Liver (tissue), 3 donors: ENCODE data around the gene ITPK1.

Experiments
- EGR1 ChIP-seq, 2 donors: IDR thresholded peaks; 2 replicates each; pipeline ENCODE4 v1.6.1; 2016 to 2018; ENCODE audit warnings: antibody characterized with exemption in 2 of 2, low read depth in 2 of 2
- FOXA1 ChIP-seq: IDR thresholded peaks from 2 replicates; pipeline ENCODE4 v1.6.1; 2016; ENCODE audit warnings: antibody characterized with exemption
- FOXA2 ChIP-seq: IDR thresholded peaks from 2 replicates; pipeline ENCODE4 v1.6.1; 2016; ENCODE audit warnings: antibody characterized with exemption
- JUND ChIP-seq, 2 donors: IDR thresholded peaks; 2 replicates each; pipeline ENCODE4 v1.6.1; 2016; ENCODE audit warnings: antibody characterized with exemption in 2 of 2
- RAD21 ChIP-seq, 2 donors: IDR thresholded peaks; 2 replicates each; pipeline ENCODE4 v1.6.1; 2016; ENCODE audit warnings: antibody characterized with exemption in 2 of 2, mild to moderate bottlenecking in 2 of 2
- REST ChIP-seq: IDR thresholded peaks from 2 replicates; pipeline ENCODE4 v1.6.1; 2016; ENCODE audit warnings: antibody characterized with exemption, mild to moderate bottlenecking
- TAF1 ChIP-seq: conservative IDR thresholded peaks from 2 replicates; pipeline ENCODE4 v1.6.1; 2016; ENCODE audit warnings: antibody characterized with exemption, mild to moderate bottlenecking
- YY1 ChIP-seq: IDR thresholded peaks from 2 replicates; pipeline ENCODE4 v1.6.1; 2016; ENCODE audit warnings: antibody characterized with exemption, mild to moderate bottlenecking
- TF ChIP-seq, protein P1 (sequence below): fragments of 150-350 bp; IDR thresholded peaks from 2 replicates; pipeline ENCODE4 v1.5.1; 2017; ENCODE audit warnings: improper control_type of control experiment, low read depth, low read length; ENCODE audit not compliant: missing input control
- TF ChIP-seq, protein P2 (sequence below): IDR thresholded peaks from 2 replicates; pipeline ENCODE4 v1.6.1; 2016; ENCODE audit warnings: antibody characterized with exemption
- donor health status: healthy.
- donor health status: healthy.

DNA sequence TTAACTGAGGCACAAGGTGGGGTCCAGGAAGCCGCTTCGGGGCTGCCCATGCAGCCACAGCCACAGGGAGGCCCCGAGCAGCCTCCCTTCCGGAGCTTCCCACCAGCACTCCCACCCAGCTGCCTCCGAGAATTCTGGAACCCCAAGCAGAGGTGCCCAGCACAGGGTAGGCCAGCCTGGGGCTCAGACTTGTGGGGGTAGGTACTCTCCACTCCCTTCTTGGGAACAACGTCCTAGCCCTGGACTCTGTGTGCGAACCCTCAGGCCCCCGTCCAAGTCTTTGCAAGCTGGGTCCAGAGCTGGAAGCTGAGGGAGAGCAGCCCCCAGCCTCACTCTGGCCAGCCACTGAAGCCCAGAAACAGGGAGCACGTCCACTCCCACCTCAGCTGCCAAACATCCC, 16.1 kb downstream of the ITPK1 start:
- TF ChIP-seq FOXA2 (no peak), REST (no peak), TAF1 (no peak), JUND (IDR thresholded peaks at IDR 0.05) (no peak), FOXA1 (no peak), RAD21 (IDR thresholded peaks at IDR 0.05) (no peak), EGR1 (IDR thresholded peaks at IDR 0.05; ENCODE audit: low read depth in 2 of 2) (no peak), YY1 (no peak)
- TF ChIP-seq, protein P1, sequence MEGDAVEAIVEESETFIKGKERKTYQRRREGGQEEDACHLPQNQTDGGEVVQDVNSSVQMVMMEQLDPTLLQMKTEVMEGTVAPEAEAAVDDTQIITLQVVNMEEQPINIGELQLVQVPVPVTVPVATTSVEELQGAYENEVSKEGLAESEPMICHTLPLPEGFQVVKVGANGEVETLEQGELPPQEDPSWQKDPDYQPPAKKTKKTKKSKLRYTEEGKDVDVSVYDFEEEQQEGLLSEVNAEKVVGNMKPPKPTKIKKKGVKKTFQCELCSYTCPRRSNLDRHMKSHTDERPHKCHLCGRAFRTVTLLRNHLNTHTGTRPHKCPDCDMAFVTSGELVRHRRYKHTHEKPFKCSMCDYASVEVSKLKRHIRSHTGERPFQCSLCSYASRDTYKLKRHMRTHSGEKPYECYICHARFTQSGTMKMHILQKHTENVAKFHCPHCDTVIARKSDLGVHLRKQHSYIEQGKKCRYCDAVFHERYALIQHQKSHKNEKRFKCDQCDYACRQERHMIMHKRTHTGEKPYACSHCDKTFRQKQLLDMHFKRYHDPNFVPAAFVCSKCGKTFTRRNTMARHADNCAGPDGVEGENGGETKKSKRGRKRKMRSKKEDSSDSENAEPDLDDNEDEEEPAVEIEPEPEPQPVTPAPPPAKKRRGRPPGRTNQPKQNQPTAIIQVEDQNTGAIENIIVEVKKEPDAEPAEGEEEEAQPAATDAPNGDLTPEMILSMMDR: no peak
- TF ChIP-seq, protein P2, sequence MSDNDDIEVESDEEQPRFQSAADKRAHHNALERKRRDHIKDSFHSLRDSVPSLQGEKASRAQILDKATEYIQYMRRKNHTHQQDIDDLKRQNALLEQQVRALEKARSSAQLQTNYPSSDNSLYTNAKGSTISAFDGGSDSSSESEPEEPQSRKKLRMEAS: no peak
